Stimulated activated CD4-positive, alpha-beta T cell treated with anti-CD3 and anti-CD28 coated beads, Interleukin-1b, Interleukin-23, amount 100 ng/mL, for 4 hours (primary cell): ENCODE data around the gene RNF114.

Experiments used
- DNase-seq, 2 donors: peaks; one replicate each; pipeline ENCODE4 v3.0.0-alpha.2; 2020; ENCODE audit warnings: low read depth in 2 of 2

Gene RNF114

GRCh38 chr20:49904440-49905214 lies 31.6 kb upstream of the RNF114 start:
- DNase-seq, result no peak

GRCh38 chr20:49905415-49906091 lies 30.6 kb upstream of the RNF114 start:
- DNase-seq, result no peak

- DNase-seq, result no peak
Measured at GRCh38 chr20:49906101-49906604, 30.0 kb upstream of the RNF114 start.

- DNase-seq, result no peak
Measured at GRCh38 chr20:49906615-49907154, 29.5 kb upstream of the RNF114 start.

GRCh38 chr20:49907405-49908257 lies 28.6 kb upstream of the RNF114 start:
- DNase-seq, result no peak

GRCh38 chr20:49908258-49908565 lies 28.0 kb upstream of the RNF114 start:
- no peak for DNase-seq

GRCh38 chr20:49909499-49910339 lies 26.5 kb upstream of the RNF114 start:
- no peak for DNase-seq

- no peak for DNase-seq
Measured at GRCh38 chr20:49910340-49910706, 25.9 kb upstream of the RNF114 start.

- DNase-seq, result no peak
Measured at GRCh38 chr20:49913399-49914047, 22.7 kb upstream of the RNF114 start.

- DNase-seq, result no peak
Measured at GRCh38 chr20:49914310-49915117, 21.7 kb upstream of the RNF114 start.

GRCh38 chr20:49915118-49915379 lies 21.1 kb upstream of the RNF114 start:
- DNase-seq, result no peak

- peak; percentile 82 to 87 for DNase-seq
Measured at GRCh38 chr20:49915380-49916145, 20.6 kb upstream of the RNF114 start, which contains the start of gene SPATA2. Gene SPATA2 (minus strand): TSS chr20:49915529. CDS start chr20:49908490, 7,039 bp downstream.

- no peak for DNase-seq
Measured at GRCh38 chr20:49916146-49917002, 19.8 kb upstream of the RNF114 start.

GRCh38 chr20:49918446-49918845 lies 17.8 kb upstream of the RNF114 start:
- no peak for DNase-seq

GRCh38 chr20:49919009-49919408 lies 17.2 kb upstream of the RNF114 start:
- DNase-seq, result no peak

- DNase-seq, result no peak
Measured at GRCh38 chr20:49919461-49919860, 16.7 kb upstream of the RNF114 start.

- DNase-seq, result no peak
Measured at GRCh38 chr20:49924247-49924646, 11.9 kb upstream of the RNF114 start.

- no peak for DNase-seq
Measured at GRCh38 chr20:49925901-49926454, 10.2 kb upstream of the RNF114 start.
